C4-2B (cell line): Measurements from ENCODE around the gene OR8G1.
"Not testable (repeated sequence)": the region's sequence is repeated elsewhere in the genome, so short reads cannot be mapped to it uniquely, and the experiment has no call there.

ENCODE experiments used
- H3K27ac ChIP-seq: fragments of 450-650 bp; 2 replicates; pipeline ENCODE4 v1.5.1; 2017
- CTCF ChIP-seq: fragments of 450-650 bp; conservative IDR thresholded peaks from 2 replicates; pipeline ENCODE4 v1.5.1; 2017; ENCODE audit warnings: mild to moderate bottlenecking
- ZFX ChIP-seq: fragments of 450-650 bp; IDR thresholded peaks from 2 replicates; pipeline ENCODE4 v1.6.1; 2017

The OR8G1 gene

GRCh38 chr11:124256076-124256475 lies 15.2 kb downstream of the OR8G1 start, which contains the start of gene OR8G5:
Gene OR8G5, plus strand, starts transcription at chr11:124256376. Its CDS starts 8,556 bp downstream, at chr11:124264932.
- TF ChIP-seq ZFX: no peak
- H3K27ac ChIP-seq: no peak within 1 kb of the TSS

- H3K27ac ChIP-seq: not testable (repeated sequence)
Observed at GRCh38 chr11:124265041-124265440, 24.1 kb downstream of the OR8G1 start.

GRCh38 chr11:124270886-124271285 lies 30.0 kb downstream of the OR8G1 start:
- not testable (repeated sequence) for H3K27ac ChIP-seq

GRCh38 chr11:124274000-124274399 lies 33.1 kb downstream of the OR8G1 start:
- no peak overlapping the region for H3K27ac ChIP-seq
- no peak for TF ChIP-seq CTCF

- TF ChIP-seq CTCF (no peak), ZFX (no peak)
- no peak overlapping the region for H3K27ac ChIP-seq
Observed at GRCh38 chr11:124276081-124276480, 35.2 kb downstream of the OR8G1 start.

- TF ChIP-seq ZFX (no peak), CTCF (no peak)
Observed at GRCh38 chr11:124277207-124277606, 36.3 kb downstream of the OR8G1 start.

GRCh38 chr11:124277804-124278203 lies 36.9 kb downstream of the OR8G1 start:
- TF ChIP-seq CTCF (no peak), ZFX (no peak)
- no peak overlapping the region for H3K27ac ChIP-seq

More at GRCh38 chr11:124277207-124277606, 36.3 kb downstream of the OR8G1 start:
- H3K27ac ChIP-seq: no peak overlapping the region

- TF ChIP-seq CTCF (no peak), ZFX (no peak)
Observed at GRCh38 chr11:124278261-124278660, 37.4 kb downstream of the OR8G1 start.

GRCh38 chr11:124285610-124286344 lies 44.9 kb downstream of the OR8G1 start:
- no peak for TF ChIP-seq CTCF
- no peak for TF ChIP-seq ZFX
- no peak overlapping the region for H3K27ac ChIP-seq

More at GRCh38 chr11:124278261-124278660, 37.4 kb downstream of the OR8G1 start:
- H3K27ac ChIP-seq: no peak overlapping the region
